Measurements from ENCODE around the gene ADAM33.

DNA sequence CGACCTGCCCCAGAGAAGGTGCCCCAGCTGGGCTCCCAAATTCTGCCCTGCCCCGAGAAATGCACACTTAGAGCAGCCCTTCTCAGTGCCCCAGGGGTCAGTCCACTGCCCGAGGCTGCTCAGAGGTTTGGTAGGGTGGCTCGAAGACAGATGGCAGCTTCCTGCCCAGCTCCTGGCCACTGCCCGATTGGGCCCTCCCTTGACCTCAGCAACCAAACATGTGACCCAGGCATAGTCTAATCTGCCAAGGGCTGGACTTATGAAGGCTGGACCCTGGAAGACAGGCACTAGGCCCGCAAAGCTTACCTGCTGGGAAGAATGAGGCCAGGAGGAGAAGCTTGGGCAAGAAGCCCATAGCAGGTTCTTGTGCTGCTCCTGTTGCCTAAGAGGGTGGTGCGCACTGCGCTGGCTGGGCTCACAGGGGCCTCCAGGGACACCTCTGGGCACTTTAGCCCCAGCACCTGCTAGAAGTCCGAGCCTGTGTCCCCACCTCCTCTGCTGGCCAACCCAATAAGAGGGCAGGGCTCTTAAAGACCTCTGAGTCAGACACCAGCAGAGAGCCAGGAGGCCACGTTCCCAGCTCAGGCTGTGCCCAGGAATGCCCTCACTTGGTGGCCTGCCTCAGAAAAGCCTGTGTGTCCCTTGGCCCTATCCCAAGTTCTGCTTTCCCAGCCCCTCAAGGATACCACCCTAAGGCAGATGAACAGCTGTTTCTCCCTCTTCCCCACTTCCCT, 25.1 kb upstream of the ADAM33 start:
- TF ChIP-seq CTCF (IDR thresholded peaks at IDR 0.05) = no peak
- no peak for TF ChIP-seq POLR2A (IDR thresholded peaks at IDR 0.05)

Measured in Peyer's patch (tissue), 4 donors.